HEK293 (cell line): ENCODE data around the gene PKP3.
"Not testable (repeated sequence)": the region's sequence is repeated elsewhere in the genome, so short reads cannot be mapped to it uniquely, and the experiment has no call there.

Experiments
- CTCF ChIA-PET: fragments of 350-600 bp; formaldehyde crosslinking; extraction: SDS; loops from one replicate; lab custom pipeline; 2021; ENCODE audit warnings: antibody characterized with exemption; lab: Yijun Ruan, JAX
- POLR2A ChIA-PET: fragments of 300-600 bp; formaldehyde crosslinking; extraction: SDS; loops from one replicate; lab custom pipeline; 2020; ENCODE audit warnings: antibody characterized with exemption, inconsistent platforms; lab: Yijun Ruan, JAX
- H3K27ac ChIP-seq: fragments of 200-500 bp; sonication (Bioruptor generic); 2 replicates; pipeline ENCODE4 v1.5.1; 2014; ENCODE audit warnings: low read depth, low read length, control low read depth, inconsistent platforms; ENCODE audit errors: extremely low read depth
- H3K36me3 ChIP-seq, 2 experiments: fragments of 200-500 bp in 1 of 2; sonication (Bioruptor generic) in 1 of 2; 1 replicate in 1 of 2; 2 replicates in 1 of 2; pipeline ENCODE4 v1.5.1; 2014 to 2017; ENCODE audit warnings: inconsistent platforms in 2 of 2, low read length in 2 of 2; ENCODE audit not compliant: control insufficient read depth in 2 of 2, insufficient read depth in 1 of 2
- H3K4me1 ChIP-seq: fragments of 200-500 bp; sonication (Bioruptor generic); 2 replicates; pipeline ENCODE4 v1.5.1; 2014; ENCODE audit warnings: mild to moderate bottlenecking, low read length, inconsistent platforms; ENCODE audit not compliant: control insufficient read depth, insufficient read depth
- H3K4me3 ChIP-seq: 2 replicates; pipeline ENCODE4 v1.5.1; 2011; ENCODE audit warnings: low read depth, mild to moderate bottlenecking, control low read depth, low read length, moderate library complexity
- H3K9me3 ChIP-seq: fragments of 200-500 bp; sonication (Bioruptor generic); 2 replicates; pipeline ENCODE4 v1.5.1; 2014; ENCODE audit warnings: low read depth, low read length, inconsistent platforms; ENCODE audit not compliant: control insufficient read depth, insufficient read depth
- BCL6B ChIP-seq: fragments of 450-650 bp; formaldehyde crosslinking; IDR thresholded peaks from 2 replicates; pipeline ENCODE4 v1.5.1; 2017; ENCODE audit warnings: missing biosample characterization, missing genetic modification characterization
- HOXD13 ChIP-seq: sonication (generic); formaldehyde crosslinking; IDR thresholded peaks from 2 replicates; pipeline ENCODE4 v1.8.0; 2022; ENCODE audit warnings: missing genetic modification reagents, borderline replicate concordance
- KLF1 ChIP-seq: fragments of 450-650 bp; formaldehyde crosslinking; IDR thresholded peaks from 2 replicates; pipeline ENCODE4 v1.5.1; 2016; ENCODE audit warnings: missing biosample characterization, missing genetic modification characterization
- KLF7 ChIP-seq: fragments of 450-650 bp; formaldehyde crosslinking; IDR thresholded peaks from 2 replicates; pipeline ENCODE4 v1.5.1; 2016; ENCODE audit warnings: missing biosample characterization, missing genetic modification characterization, borderline replicate concordance
- OVOL3 ChIP-seq: fragments of 450-650 bp; formaldehyde crosslinking; IDR thresholded peaks from 2 replicates; pipeline ENCODE4 v1.5.1; 2016; ENCODE audit warnings: missing biosample characterization, missing genetic modification characterization
- PBX3 ChIP-seq: sonication (generic); formaldehyde crosslinking; IDR thresholded peaks from 2 replicates; pipeline ENCODE4 v1.8.1; 2022; ENCODE audit warnings: mild to moderate bottlenecking, moderate library complexity, missing genetic modification reagents
- ZBTB11 ChIP-seq: fragments of 450-650 bp; formaldehyde crosslinking; conservative IDR thresholded peaks from 2 replicates; pipeline ENCODE4 v1.5.1; 2016; ENCODE audit warnings: low read depth, missing biosample characterization, missing genetic modification characterization
- ZBTB26 ChIP-seq: fragments of 450-650 bp; formaldehyde crosslinking; optimal IDR thresholded peaks from 2 replicates; pipeline ENCODE3; 2016; ENCODE audit warnings: missing biosample characterization, mild to moderate bottlenecking, missing genetic modification characterization
- ZNF140 ChIP-seq: fragments of 450-650 bp; formaldehyde crosslinking; IDR thresholded peaks from 2 replicates; pipeline ENCODE4 v1.5.1; 2016; ENCODE audit warnings: missing biosample characterization, missing genetic modification characterization
- ZNF26 ChIP-seq: fragments of 450-650 bp; formaldehyde crosslinking; IDR thresholded peaks from 2 replicates; pipeline ENCODE4 v1.5.1; 2016; ENCODE audit warnings: missing biosample characterization, missing genetic modification characterization
- ZNF302 ChIP-seq: fragments of 450-650 bp; formaldehyde crosslinking; IDR thresholded peaks from 2 replicates; pipeline ENCODE4 v1.5.1; 2016; ENCODE audit warnings: missing biosample characterization, missing genetic modification characterization, low read depth
- ZNF354C ChIP-seq: fragments of 450-650 bp; formaldehyde crosslinking; IDR thresholded peaks from 2 replicates; pipeline ENCODE4 v1.5.1; 2016; ENCODE audit warnings: missing biosample characterization, missing genetic modification characterization, low read depth, borderline replicate concordance
- ZNF394 ChIP-seq: fragments of 450-650 bp; formaldehyde crosslinking; IDR thresholded peaks from 2 replicates; pipeline ENCODE4 v1.5.1; 2016; ENCODE audit warnings: missing biosample characterization, missing genetic modification characterization, mild to moderate bottlenecking, moderate library complexity, borderline replicate concordance
- ZNF600 ChIP-seq: fragments of 450-650 bp; formaldehyde crosslinking; IDR thresholded peaks from 2 replicates; pipeline ENCODE4 v1.5.1; 2016; ENCODE audit warnings: missing biosample characterization, missing genetic modification characterization
- ZNF777 ChIP-seq: fragments of 450-650 bp; formaldehyde crosslinking; IDR thresholded peaks from 2 replicates; pipeline ENCODE4 v1.5.1; 2017; ENCODE audit warnings: missing biosample characterization, missing genetic modification characterization, borderline replicate concordance
- ZSCAN16 ChIP-seq: fragments of 450-650 bp; formaldehyde crosslinking; IDR thresholded peaks from 2 replicates; pipeline ENCODE4 v1.5.1; 2016; ENCODE audit warnings: missing biosample characterization, missing genetic modification characterization
- TF ChIP-seq, protein P1 (sequence below): fragments of 450-650 bp; formaldehyde crosslinking; IDR thresholded peaks from 2 replicates; pipeline ENCODE4 v1.5.1; 2016; ENCODE audit warnings: missing biosample characterization, missing genetic modification characterization, low read depth

The PKP3 gene

DNA sequence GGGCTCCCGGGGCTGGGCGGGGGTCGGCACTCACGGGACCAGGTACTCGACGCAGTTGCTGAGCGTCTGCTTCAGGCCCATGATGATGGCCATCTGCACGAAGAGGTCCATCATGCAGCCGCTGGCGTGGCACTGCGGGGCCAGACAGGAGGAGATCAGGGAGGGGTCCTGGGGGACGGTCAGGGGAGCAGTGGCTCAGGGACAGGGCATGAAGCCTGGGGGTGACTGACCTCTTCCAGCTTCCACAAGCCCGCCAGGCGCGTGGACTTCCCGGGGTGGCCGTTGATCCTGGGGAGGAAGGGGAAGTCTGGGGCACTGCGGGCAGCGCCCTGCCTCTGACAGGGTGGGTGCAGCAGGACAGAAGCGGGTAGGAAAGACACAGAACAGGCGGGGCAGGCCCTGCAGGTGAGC is 26.9 kb downstream of the PKP3 start (continued):
- no peak for TF ChIP-seq ZNF777 (tag by site-specific recombination)
- TF ChIP-seq, protein P1, sequence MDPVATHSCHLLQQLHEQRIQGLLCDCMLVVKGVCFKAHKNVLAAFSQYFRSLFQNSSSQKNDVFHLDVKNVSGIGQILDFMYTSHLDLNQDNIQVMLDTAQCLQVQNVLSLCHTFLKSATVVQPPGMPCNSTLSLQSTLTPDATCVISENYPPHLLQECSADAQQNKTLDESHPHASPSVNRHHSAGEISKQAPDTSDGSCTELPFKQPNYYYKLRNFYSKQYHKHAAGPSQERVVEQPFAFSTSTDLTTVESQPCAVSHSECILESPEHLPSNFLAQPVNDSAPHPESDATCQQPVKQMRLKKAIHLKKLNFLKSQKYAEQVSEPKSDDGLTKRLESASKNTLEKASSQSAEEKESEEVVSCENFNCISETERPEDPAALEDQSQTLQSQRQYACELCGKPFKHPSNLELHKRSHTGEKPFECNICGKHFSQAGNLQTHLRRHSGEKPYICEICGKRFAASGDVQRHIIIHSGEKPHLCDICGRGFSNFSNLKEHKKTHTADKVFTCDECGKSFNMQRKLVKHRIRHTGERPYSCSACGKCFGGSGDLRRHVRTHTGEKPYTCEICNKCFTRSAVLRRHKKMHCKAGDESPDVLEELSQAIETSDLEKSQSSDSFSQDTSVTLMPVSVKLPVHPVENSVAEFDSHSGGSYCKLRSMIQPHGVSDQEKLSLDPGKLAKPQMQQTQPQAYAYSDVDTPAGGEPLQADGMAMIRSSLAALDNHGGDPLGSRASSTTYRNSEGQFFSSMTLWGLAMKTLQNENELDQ (tag by site-specific recombination) = no peak
- TF ChIP-seq, all 188 proteins: peak for 0

DNA sequence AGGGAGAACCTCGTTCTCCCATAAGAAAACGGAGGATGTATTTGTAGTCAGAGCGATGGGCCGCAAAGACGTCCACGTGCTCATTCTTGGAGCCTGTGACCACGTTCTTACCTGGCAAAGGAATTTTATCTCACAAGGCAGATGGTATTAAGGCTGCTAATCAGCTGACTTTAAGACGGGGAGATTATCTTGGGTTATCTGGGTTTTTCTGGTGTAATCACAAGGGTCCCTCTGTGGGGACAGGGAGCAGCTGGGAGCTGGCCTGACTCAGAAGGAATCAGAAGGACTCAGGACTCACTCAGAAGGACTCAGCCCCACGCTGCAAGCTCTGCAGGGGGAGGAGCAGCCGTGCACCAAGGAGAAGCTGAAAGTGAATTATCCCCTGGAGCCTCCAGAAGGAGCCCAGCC is 28.2 kb downstream of the PKP3 start:
- no peak overlapping the region for H3K4me3 ChIP-seq
- CTCF ChIA-PET = interaction anchor here (0.9 kb wide), 1 partner anchor 26 kb away, joined by 3 read pairs; no protein-coding TSS in a partner anchor
- no peaks in the 10 kb centered on the region for H3K36me3 ChIP-seq
- no peak overlapping the region for H3K27ac ChIP-seq
- no peaks in the 10 kb centered on the region for H3K9me3 ChIP-seq
- no peaks in the 10 kb centered on the region for H3K4me1 ChIP-seq
- TF ChIP-seq ZNF140 (tag by site-specific recombination) = no peak
- peak; percentile 72 for TF ChIP-seq ZNF394 (tag by site-specific recombination)
- POLR2A ChIA-PET = interaction anchor here (0.6 kb wide), 1 partner anchor 15 kb away, joined by 3 read pairs; no protein-coding TSS in a partner anchor

GRCh38 chr11:424232-424631 is 30.2 kb downstream of the PKP3 start:
- ChIA-PET POLR2A (no interaction called here), CTCF (interaction anchor here (0.6 kb wide), 1 partner anchor 94 kb away, joined by 3 read pairs; no protein-coding TSS in a partner anchor)
- no peak for TF ChIP-seq ZNF600 (tag by site-specific recombination)
- TF ChIP-seq ZBTB26 (tag by site-specific recombination) = no peak
- TF ChIP-seq KLF1 (tag by site-specific recombination) = no peak
- no peak for TF ChIP-seq KLF7 (tag by site-specific recombination)
- TF ChIP-seq ZNF26 (tag by site-specific recombination) = no peak
- TF ChIP-seq HOXD13 (CRISPR knock-in tag) = no peak
- TF ChIP-seq BCL6B (tag by site-specific recombination) = no peak
- no peak for TF ChIP-seq OVOL3 (tag by site-specific recombination)
- no peak for TF ChIP-seq ZBTB11 (tag by site-specific recombination)
- no peak for TF ChIP-seq ZSCAN16 (tag by site-specific recombination)
- TF ChIP-seq PBX3 (CRISPR knock-in tag) = no peak
- no peak for TF ChIP-seq ZNF354C (tag by site-specific recombination)
- no peak for TF ChIP-seq ZNF302 (tag by site-specific recombination)

DNA sequence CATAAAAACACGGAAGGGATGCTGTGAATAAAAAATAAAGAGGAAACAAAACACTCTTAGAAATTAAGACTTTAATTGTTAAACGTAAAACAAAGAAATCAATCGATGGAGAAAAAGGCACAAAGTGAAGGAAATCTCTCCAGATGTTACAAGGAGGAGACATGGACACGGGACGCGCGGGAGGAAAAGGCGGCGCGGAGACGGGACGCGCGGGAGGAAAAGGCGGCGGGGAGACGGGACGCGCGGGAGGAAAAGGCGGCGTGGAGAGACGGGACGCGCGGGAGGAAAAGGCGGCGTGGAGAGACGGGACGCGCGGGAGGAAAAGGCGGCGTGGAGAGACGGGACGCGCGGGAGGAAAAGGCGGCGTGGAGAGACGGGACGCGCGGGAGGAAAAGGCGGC is 30.8 kb downstream of the PKP3 start:
- CTCF ChIA-PET, H3K27ac ChIP-seq, H3K4me3 ChIP-seq, H3K36me3 ChIP-seq, H3K4me1 ChIP-seq, POLR2A ChIA-PET, H3K9me3 ChIP-seq: not testable (repeated sequence)

More at GRCh38 chr11:424232-424631, 30.2 kb downstream of the PKP3 start:
- H3K9me3 ChIP-seq = no peaks in the 10 kb centered on the region
- no peaks in the 10 kb centered on the region for H3K36me3 ChIP-seq
- H3K27ac ChIP-seq = no peak overlapping the region
- H3K4me3 ChIP-seq = no peak overlapping the region
- H3K4me1 ChIP-seq = no peaks in the 10 kb centered on the region
